Colonic mucosa (tissue), 4 donors: ENCODE results near the gene TMEM273. TPM values are rescaled to one million over a fixed set of nuclear protein-coding genes. Genes with fewer than 3 reads are reported as not detected.

Experiments used
- DNase-seq: peaks from one replicate; pipeline ENCODE4 v3.0.0-alpha.2; 2020
- H3K27ac ChIP-seq: fragments of 200-600 bp; one replicate; pipeline ENCODE4 v1.8.0; 2021
- H3K27me3 ChIP-seq: fragments of 200-600 bp; one replicate; pipeline ENCODE4 v1.8.0; 2021
- H3K36me3 ChIP-seq: fragments of 200-600 bp; one replicate; pipeline ENCODE4 v1.8.0; 2021
- H3K4me1 ChIP-seq: fragments of 200-600 bp; one replicate; pipeline ENCODE4 v1.8.0; 2021; ENCODE audit warnings: mild to moderate bottlenecking
- H3K4me3 ChIP-seq: fragments of 200-600 bp; one replicate; pipeline ENCODE4 v1.8.0; 2021
- H3K9ac ChIP-seq, 2 donors: one replicate each; pipeline ENCODE4 v1.7.0; 2013; ENCODE audit warnings: control low read depth in 2 of 2, low read depth in 2 of 2, low read length in 2 of 2
- H3K9me3 ChIP-seq: fragments of 200-600 bp; one replicate; pipeline ENCODE4 v1.8.0; 2021
- intact Hi-C: fragments of 100-400 bp; cut with DNase I; formaldehyde crosslinking; loops from one replicate; pipeline ENCODE4 v1.14.1; 2022
- total RNA-seq, 2 donors: library from RNA; stranded (reverse); fragmentation: NEBNext Ultra II Directional in 1 of 2; extraction: Animal tissue kit (Norgen Biotek cat#: 25700) in 1 of 2; gene quantifications; one replicate each; pipeline ENCODE4 v1.2.1, GENCODE V29; 2021
- TF ChIP-seq, protein P1 (sequence below): fragments of 200-600 bp; IDR thresholded peaks from one replicate; pipeline ENCODE4 v1.8.0; 2022; ENCODE audit warnings: antibody characterized with exemption, mild to moderate bottlenecking
- donor health status: healthy.
- donor health status: DM: no; HTN: no; CAD: no.
- donor health status: DM: no; HTN: no; CAD: no.

Gene TMEM273
- total RNA-seq, 2 donors from 2014 or later, result 3.4 to 5.1 TPM

DNA sequence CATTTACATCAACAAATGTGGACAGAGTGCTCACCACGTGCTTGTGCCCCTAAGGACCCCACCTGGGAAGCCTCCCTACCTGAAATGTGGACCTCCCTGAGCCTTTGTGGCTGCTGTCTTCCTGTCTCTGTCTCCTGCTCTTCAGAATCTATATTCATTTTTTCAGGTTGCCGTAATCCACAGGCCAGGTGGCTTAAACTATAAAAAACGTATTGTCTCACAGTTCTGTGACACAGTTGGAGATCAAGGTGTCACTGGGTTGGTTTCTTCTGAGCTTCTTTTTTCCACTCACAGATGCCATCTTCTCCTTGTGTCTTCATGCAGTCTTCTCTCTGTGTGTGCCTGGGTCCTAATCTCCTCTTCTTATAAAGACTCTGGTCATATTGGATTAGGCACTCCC lies 67.3 kb downstream of the TMEM273 start:
- H3K4me3 ChIP-seq, result no peak overlapping the region
- H3K36me3 ChIP-seq, result no peaks in the 10 kb centered on the region
- intact Hi-C loops, result no loop called here
- no peaks in the 10 kb centered on the region for H3K9me3 ChIP-seq
- H3K9ac ChIP-seq, result no peak overlapping the region
- H3K4me1 ChIP-seq, result no peaks in the 10 kb centered on the region
- DNase-seq, result no peak
- no peak overlapping the region for H3K27ac ChIP-seq
- TF ChIP-seq, protein P1, sequence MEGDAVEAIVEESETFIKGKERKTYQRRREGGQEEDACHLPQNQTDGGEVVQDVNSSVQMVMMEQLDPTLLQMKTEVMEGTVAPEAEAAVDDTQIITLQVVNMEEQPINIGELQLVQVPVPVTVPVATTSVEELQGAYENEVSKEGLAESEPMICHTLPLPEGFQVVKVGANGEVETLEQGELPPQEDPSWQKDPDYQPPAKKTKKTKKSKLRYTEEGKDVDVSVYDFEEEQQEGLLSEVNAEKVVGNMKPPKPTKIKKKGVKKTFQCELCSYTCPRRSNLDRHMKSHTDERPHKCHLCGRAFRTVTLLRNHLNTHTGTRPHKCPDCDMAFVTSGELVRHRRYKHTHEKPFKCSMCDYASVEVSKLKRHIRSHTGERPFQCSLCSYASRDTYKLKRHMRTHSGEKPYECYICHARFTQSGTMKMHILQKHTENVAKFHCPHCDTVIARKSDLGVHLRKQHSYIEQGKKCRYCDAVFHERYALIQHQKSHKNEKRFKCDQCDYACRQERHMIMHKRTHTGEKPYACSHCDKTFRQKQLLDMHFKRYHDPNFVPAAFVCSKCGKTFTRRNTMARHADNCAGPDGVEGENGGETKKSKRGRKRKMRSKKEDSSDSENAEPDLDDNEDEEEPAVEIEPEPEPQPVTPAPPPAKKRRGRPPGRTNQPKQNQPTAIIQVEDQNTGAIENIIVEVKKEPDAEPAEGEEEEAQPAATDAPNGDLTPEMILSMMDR, result no peak
- H3K27me3 ChIP-seq, result no peaks in the 10 kb centered on the region

DNA sequence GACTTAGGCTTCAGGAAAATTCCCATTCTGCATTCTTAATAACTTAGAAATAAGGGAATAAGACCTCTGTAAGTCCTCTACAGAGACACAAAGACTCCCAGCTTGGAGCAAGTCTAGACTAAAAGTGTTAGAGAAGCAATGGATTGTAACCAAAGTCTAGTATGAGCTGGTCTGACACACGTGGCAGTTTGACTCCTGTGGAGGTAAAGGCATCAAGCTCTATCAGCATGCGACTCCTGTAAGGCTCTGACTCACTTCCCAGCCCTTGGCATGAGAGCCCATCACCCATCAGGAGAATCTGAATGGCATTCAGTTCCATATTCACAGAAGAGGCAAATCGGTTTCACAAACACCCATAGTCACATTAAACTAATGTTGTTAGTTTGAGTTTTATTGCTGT lies 68.4 kb downstream of the TMEM273 start:
- intact Hi-C loops, result no loop called here

DNA sequence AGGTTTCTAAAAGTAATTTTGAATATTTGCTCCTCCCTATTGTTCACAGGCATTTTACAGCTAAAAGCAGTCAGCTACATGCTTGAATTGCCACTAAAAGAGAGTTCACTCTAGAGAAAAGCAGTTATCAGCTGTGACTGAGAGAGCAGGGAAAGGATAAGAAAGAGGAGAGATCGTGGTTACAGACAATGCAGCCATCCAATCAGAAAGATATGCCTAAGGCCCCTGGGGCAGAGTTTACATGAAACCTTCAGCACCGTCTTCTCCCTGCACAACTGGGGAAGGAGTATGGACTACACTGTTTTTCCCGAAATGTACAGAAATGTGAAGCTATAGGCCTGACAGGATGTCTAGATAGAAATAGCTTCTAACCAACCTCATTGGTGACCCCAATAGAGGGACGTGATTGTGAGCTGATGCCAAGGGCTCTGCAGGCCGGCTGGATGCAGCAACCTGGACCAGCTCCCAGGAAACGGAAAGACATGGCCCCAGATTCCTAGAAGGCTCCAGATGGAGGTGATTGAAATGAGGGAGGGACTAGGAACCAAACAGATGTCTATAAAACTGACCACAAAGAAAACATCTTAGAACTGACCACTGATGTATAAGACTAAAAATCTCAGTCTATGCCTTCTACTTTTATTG lies 69.6 kb downstream of the TMEM273 start:
- Histone ChIP-seq H3K9me3 (no peaks in the 10 kb centered on the region), H3K4me1 (no peaks in the 10 kb centered on the region), H3K4me3 (no peak overlapping the region), H3K27ac (no peak overlapping the region), H3K36me3 (no peaks in the 10 kb centered on the region), H3K9ac (no peak overlapping the region), H3K27me3 (peaks cover 4% of the 10 kb centered on the region)
- TF ChIP-seq, protein P1, result no peak
- intact Hi-C loops, result no loop called here
- DNase-seq, result no peak

More for the DNA sequence above, 68.4 kb downstream of the TMEM273 start:
- Histone ChIP-seq H3K27me3 (peaks cover 3% of the 10 kb centered on the region), H3K4me1 (no peaks in the 10 kb centered on the region), H3K9me3 (no peaks in the 10 kb centered on the region), H3K9ac (no peak overlapping the region), H3K36me3 (no peaks in the 10 kb centered on the region), H3K4me3 (no peak overlapping the region), H3K27ac (no peak overlapping the region)
- DNase-seq, result no peak
- TF ChIP-seq, protein P1, result no peak

DNA sequence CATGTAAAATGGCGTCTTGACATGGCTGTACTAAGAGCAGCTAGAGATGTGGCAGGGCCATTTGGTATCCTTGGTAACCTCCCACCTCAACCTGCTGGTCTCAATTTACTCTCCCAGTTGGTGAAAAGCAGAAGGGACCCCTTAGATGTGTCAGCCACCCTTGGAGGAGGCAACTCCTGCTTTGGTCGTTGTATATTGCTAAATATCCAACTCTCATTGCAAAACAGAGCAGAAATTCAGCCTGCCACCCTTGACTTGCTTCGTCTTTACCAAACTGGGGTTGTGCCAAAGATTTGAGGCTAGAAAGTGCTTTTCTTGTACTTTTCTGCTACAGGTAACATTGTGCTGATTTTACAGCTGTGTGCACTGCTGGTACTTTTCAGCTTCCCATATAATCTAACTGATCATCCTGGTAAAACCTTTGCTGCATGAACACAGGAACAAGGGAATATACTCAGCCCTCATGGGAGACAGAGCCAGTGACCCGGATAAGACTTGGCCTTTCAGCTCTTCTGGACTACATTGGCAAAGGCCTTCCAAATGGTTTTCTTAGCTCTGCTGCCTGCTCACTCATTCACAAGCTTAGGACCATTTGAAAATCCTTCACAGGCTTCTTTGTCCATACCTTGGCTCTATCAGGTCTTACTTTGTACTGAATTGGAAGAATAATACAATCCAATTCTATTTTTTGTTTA lies 70.7 kb downstream of the TMEM273 start:
- TF ChIP-seq, protein P1, result no peak
- Histone ChIP-seq H3K4me3 (no peak overlapping the region), H3K4me1 (no peaks in the 10 kb centered on the region), H3K36me3 (no peaks in the 10 kb centered on the region), H3K27me3 (peaks cover 4% of the 10 kb centered on the region), H3K27ac (no peak overlapping the region), H3K9ac (no peak overlapping the region), H3K9me3 (no peaks in the 10 kb centered on the region)
- DNase-seq, result no peak
- intact Hi-C loops, result no loop called here

DNA sequence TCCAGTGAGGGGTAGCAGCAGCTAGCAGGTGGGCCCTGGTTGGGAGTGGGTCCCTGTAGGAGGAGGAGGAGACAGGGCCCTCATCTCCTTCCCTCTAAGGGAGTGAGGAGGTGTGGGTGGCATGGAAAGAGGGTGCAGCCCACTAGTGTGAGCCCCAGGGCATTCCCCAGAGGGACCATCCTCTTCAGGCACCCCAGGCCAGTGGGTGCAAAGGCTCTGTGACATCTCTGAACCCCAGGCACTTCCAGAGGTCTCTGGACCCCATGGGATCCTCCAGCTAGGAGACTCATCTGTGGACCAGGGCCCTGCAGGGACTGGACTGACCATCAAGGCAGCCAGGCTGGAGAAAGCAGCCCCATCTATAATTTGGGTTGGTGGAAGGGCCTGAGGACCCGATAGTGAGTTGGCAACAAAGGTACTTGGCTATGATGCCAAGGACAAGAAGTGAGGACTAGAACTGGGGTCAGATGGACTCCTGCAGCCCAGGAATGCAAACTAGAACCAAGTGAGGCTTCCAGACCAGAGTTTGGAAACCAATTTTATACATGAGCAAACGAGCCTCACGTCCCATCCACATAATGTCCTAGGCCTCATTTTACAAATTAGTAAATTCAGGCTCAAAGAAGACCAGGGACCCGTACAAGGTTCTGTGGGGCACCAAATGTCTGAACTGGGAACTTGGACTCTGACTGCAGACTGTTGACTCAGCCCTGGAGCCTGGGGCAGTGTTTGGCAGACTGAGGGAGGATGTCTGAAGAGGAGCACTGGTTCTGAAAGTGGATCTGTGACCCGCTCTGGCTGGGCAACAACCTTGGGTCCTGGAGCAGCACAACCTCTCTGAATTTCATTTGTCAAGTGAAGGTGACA lies 71.4 kb downstream of the TMEM273 start:
- no peak for DNase-seq
- Histone ChIP-seq H3K36me3 (no peaks in the 10 kb centered on the region), H3K9me3 (no peaks in the 10 kb centered on the region), H3K9ac (no peak overlapping the region), H3K4me3 (no peak overlapping the region), H3K27me3 (peaks cover 4% of the 10 kb centered on the region), H3K27ac (no peak overlapping the region), H3K4me1 (no peaks in the 10 kb centered on the region)
- TF ChIP-seq, protein P1, result no peak
- intact Hi-C loops, result no loop called here
